Measurements from ENCODE around the gene AVPR2. TPM values are rescaled to one million over a fixed set of nuclear protein-coding genes. Genes with fewer than 3 reads are reported as not detected.

The AVPR2 gene
- total RNA-seq, 1 experiment from 2014 or later: not detected

GRCh38 chrX:153934148-153934761 lies 29.8 kb downstream of the AVPR2 start:
- H3K27me3 ChIP-seq: no peaks in the 10 kb centered on the region
- DNase-seq: no peak
- H3K4me3 ChIP-seq: peak overlapping the region; percentile 82
- H3K36me3 ChIP-seq: no peaks in the 10 kb centered on the region
- no peaks in the 10 kb centered on the region for H3K9me3 ChIP-seq (replicated peaks)
- H3K27ac ChIP-seq: 0 out of 2 replicates have a peak overlapping the region, but pooled peaks have one; percentile 5
- no peaks in the 10 kb centered on the region for H3K4me1 ChIP-seq

- H3K27ac ChIP-seq: 0 out of 2 replicates have a peak within 1 kb of the TSS, but pooled peaks have one; percentile 5
- no peaks in the 10 kb centered on the region for H3K36me3 ChIP-seq
- H3K9me3 ChIP-seq (replicated peaks): no peaks in the 10 kb centered on the region
- H3K27me3 ChIP-seq: no peaks in the 10 kb centered on the region
- peak; percentile 54 to 76 for DNase-seq
- H3K4me3 ChIP-seq: peak within 1 kb of the TSS; percentile 82
- no peaks in the 10 kb centered on the region for H3K4me1 ChIP-seq
These were observed 30.4 kb downstream of the AVPR2 start, which contains the start of gene NAA10 for GRCh38 chrX:153934762-153935325. Gene NAA10 (minus strand): TSS chrX:153935037. CDS start chrX:153934904, 133 bp downstream.

GRCh38 chrX:153935326-153935851 lies 30.9 kb downstream of the AVPR2 start:
- Histone ChIP-seq H3K27ac (no peak overlapping the region), H3K4me3 (peak overlapping the region; percentile 26; the same call in 1 of the 2 replicates), H3K36me3 (no peaks in the 10 kb centered on the region), H3K4me1 (no peaks in the 10 kb centered on the region), H3K27me3 (no peaks in the 10 kb centered on the region), H3K9me3 (replicated peaks) (no peaks in the 10 kb centered on the region)
- DNase-seq: no peak

- Histone ChIP-seq H3K27me3 (no peaks in the 10 kb centered on the region), H3K27ac (no peak overlapping the region), H3K4me3 (no peak overlapping the region), H3K9me3 (replicated peaks) (no peaks in the 10 kb centered on the region), H3K4me1 (no peaks in the 10 kb centered on the region), H3K36me3 (no peaks in the 10 kb centered on the region)
- DNase-seq: no peak
These were observed 32.6 kb downstream of the AVPR2 start for GRCh38 chrX:153937056-153937455.

GRCh38 chrX:153938226-153938786 lies 33.8 kb downstream of the AVPR2 start:
- no peaks in the 10 kb centered on the region for H3K9me3 ChIP-seq (replicated peaks)
- H3K4me3 ChIP-seq: no peak overlapping the region
- H3K4me1 ChIP-seq: no peaks in the 10 kb centered on the region
- H3K27ac ChIP-seq: no peak overlapping the region
- H3K27me3 ChIP-seq: no peaks in the 10 kb centered on the region
- H3K36me3 ChIP-seq: no peaks in the 10 kb centered on the region
- DNase-seq: no peak

GRCh38 chrX:153939573-153939972 lies 35.1 kb downstream of the AVPR2 start:
- no peaks in the 10 kb centered on the region for H3K4me1 ChIP-seq
- H3K9me3 ChIP-seq (replicated peaks): no peaks in the 10 kb centered on the region
- no peak overlapping the region for H3K27ac ChIP-seq
- DNase-seq: no peak
- H3K4me3 ChIP-seq: no peak overlapping the region
- H3K27me3 ChIP-seq: no peaks in the 10 kb centered on the region
- no peaks in the 10 kb centered on the region for H3K36me3 ChIP-seq

GRCh38 chrX:153941336-153942252 lies 37.1 kb downstream of the AVPR2 start:
- Histone ChIP-seq H3K4me3 (no peak overlapping the region), H3K27me3 (no peaks in the 10 kb centered on the region), H3K4me1 (0 out of 2 replicates have a peak, but pooled peaks cover 3% of the 10 kb centered on the region), H3K27ac (no peak overlapping the region), H3K36me3 (no peaks in the 10 kb centered on the region), H3K9me3 (replicated peaks) (no peaks in the 10 kb centered on the region)
- no peak for DNase-seq

- Histone ChIP-seq H3K27me3 (no peaks in the 10 kb centered on the region), H3K4me3 (no peak within 1 kb of the TSS), H3K9me3 (replicated peaks) (no peaks in the 10 kb centered on the region), H3K27ac (no peak within 1 kb of the TSS), H3K4me1 (0 out of 2 replicates have a peak, but pooled peaks cover 3% of the 10 kb centered on the region), H3K36me3 (no peaks in the 10 kb centered on the region)
- no peak for DNase-seq
These were observed 39.8 kb downstream of the AVPR2 start, which contains the start of gene RENBP for GRCh38 chrX:153944140-153944799. Gene RENBP (minus strand): TSS chrX:153944643. CDS start chrX:153944610, 33 bp downstream.

- no peak overlapping the region for H3K4me3 ChIP-seq
- no peak overlapping the region for H3K27ac ChIP-seq
- H3K4me1 ChIP-seq: 0 out of 2 replicates have a peak, but pooled peaks cover 3% of the 10 kb centered on the region
- no peak for DNase-seq
- H3K27me3 ChIP-seq: no peaks in the 10 kb centered on the region
- peaks cover 2% of the 10 kb centered on the region; the same call in 1 of the 2 replicates for H3K36me3 ChIP-seq
- H3K9me3 ChIP-seq (replicated peaks): no peaks in the 10 kb centered on the region
These were observed 40.3 kb downstream of the AVPR2 start for GRCh38 chrX:153944800-153945150.

GRCh38 chrX:153945956-153946943 lies 41.8 kb downstream of the AVPR2 start:
- H3K4me3 ChIP-seq: no peak overlapping the region
- DNase-seq: no peak

GRCh38 chrX:153947009-153947769 lies 42.7 kb downstream of the AVPR2 start:
- H3K27ac ChIP-seq: no peak overlapping the region
- peak; percentile 75 to 81 for DNase-seq
- H3K9me3 ChIP-seq (replicated peaks): no peaks in the 10 kb centered on the region
- 0 out of 2 replicates have a peak, but pooled peaks cover 3% of the 10 kb centered on the region for H3K4me1 ChIP-seq
- no peak overlapping the region for H3K4me3 ChIP-seq
- peaks cover 15% of the 10 kb centered on the region for H3K36me3 ChIP-seq
- H3K27me3 ChIP-seq: no peaks in the 10 kb centered on the region

More at GRCh38 chrX:153945956-153946943, 41.8 kb downstream of the AVPR2 start:
- H3K4me1 ChIP-seq: 0 out of 2 replicates have a peak, but pooled peaks cover 3% of the 10 kb centered on the region
- H3K36me3 ChIP-seq: peaks cover 10% of the 10 kb centered on the region
- no peaks in the 10 kb centered on the region for H3K27me3 ChIP-seq
- H3K9me3 ChIP-seq (replicated peaks): no peaks in the 10 kb centered on the region
- peak overlapping the region; percentile 26; the same call in 1 of the 2 replicates for H3K27ac ChIP-seq

- Histone ChIP-seq H3K27me3 (no peaks in the 10 kb centered on the region), H3K4me3 (no peak overlapping the region), H3K4me1 (0 out of 2 replicates have a peak, but pooled peaks cover 3% of the 10 kb centered on the region), H3K27ac (no peak overlapping the region), H3K36me3 (peaks cover 23% of the 10 kb centered on the region), H3K9me3 (replicated peaks) (no peaks in the 10 kb centered on the region)
- DNase-seq: no peak
These were observed 43.6 kb downstream of the AVPR2 start for GRCh38 chrX:153948002-153948466.
